ENCODE data around the gene TNNT2.

Gene TNNT2

DNA sequence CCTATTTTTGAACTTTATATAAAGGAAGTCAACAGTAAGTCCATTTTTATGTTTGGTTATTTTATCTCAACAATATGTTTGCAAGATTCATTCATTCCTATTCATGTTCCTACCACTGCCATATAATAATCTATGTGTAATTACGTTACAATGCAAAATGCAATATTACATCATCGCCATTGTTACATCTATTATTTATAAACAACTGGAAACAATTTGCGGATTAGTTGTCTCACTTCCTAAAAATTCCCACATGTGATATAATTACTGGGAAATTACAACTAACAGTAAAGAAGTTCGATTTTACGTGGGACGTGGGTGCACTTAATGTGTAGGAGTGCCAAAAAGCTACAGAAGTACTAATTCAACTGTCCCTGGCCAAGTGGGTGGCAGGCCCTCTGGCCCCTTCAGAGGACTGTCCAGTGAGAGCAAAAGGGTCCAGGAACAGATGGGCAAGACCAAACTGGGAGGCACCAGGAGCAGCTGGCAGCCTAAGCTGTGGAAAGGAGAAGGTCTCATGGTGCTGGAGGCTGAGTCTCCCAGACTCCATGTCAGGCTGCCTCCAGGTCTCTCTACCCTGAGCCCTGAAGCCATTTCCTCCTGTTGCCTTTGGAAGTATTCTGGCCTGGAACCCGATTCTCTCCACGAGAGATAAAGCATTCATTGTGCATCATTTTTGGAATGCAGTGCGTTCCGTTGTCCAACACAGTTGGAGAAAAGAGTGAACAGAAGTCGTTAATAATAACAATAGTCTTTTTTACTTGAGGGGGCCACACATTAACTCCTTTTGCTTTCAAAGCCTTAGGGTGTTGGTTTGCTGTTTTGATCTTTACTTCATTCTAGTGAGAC, 42.9 kb downstream of the TNNT2 start:
- DNase-seq (ENCODE audit: low spot score), result no peak

DNA sequence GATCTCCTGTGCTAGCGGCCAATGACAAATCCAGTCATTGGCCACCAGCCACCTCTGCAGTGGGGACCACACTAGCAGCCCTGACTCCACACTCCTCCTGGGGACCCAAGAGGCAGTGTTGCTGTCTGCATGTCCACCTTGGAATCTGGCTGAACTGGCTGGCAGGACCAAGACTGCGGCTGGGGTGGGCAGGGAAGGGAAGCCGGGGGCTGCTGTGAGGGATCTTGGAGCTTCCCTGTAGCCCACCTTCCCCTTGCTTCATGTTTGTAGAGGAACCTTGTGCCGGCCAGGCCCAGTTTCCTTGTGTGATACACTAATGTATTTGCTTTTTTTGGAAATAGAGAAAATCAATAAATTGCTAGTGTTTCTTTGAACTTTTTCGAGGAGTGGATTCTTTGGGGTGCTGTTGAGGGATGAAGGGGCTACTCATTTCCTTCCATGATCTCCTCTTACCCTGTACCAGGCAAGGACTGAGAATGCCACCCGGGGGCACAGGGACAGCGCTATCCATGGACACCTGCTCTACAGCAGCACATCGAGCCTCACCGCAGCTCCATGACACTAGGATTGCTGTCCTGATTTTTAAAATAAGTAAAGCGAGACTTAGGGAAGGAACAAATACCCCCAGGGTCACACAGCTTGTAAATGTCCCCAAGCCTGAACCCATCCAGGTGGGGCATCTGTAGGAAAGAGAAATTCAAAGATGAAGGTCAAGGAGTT, 44.7 kb downstream of the TNNT2 start:
- DNase-seq (ENCODE audit: low spot score), result no peak

DNA sequence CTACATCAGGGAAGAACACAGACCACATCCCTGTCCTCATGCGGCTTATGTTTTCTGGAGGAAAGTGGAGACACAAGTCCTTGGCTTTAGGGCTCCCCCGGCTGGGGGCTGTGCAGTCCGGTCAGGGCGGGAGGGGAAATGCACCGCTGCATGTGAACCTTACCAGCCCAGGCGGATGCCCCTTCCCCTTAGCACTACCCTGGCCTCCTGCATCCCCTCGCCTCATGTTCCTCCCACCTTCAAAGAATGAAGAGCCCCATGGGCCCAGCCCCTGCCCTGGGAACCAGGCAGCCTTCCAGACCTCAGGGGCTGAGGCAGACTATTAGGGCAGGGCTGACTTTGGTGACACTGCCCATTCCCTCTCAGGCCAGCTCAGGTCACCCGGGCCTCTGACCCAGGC, 45.5 kb downstream of the TNNT2 start:
- DNase-seq (ENCODE audit: low spot score), result no peak

DNA sequence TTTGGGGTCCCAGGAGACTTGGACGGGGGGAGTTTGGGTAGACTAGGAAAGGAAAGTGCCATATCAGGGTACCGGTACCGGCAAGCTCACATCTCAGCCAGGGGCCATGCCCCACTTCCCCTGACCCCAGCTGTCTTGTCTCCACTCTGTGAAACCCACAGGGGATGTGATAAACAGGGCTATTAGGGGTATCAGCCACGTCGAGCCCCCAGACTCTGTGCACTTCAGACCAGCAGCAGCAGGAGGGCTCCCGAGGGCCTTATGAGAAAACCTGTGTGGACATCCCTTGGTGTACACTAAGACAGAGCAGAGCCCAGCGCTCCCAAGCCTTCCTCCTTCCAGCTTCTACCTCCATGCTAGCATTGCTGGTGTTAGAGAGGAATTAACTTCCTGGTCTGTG, 46.3 kb downstream of the TNNT2 start:
- no peak for DNase-seq (ENCODE audit: low spot score)

DNA sequence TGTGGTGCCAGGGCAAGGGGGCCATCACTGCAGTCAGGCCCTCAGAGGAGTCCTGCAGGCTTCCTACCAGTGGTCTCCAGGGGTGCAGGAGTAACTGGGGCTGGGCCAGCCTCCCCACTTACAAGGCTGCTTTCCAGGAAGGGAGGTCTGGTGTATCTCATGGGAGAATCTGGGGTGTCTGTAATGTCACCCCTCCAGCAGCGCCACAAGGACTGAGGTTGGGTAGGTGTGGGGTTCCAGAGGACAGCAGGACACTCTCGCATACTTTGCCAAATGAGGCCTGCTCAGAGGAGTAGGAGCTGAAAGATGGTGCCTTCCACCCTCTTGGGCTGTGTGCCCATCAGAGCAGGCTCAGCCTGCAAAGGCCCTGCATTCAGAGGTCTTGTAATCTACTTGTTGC, 46.9 kb downstream of the TNNT2 start:
- no peak for DNase-seq (ENCODE audit: low spot score)

DNA sequence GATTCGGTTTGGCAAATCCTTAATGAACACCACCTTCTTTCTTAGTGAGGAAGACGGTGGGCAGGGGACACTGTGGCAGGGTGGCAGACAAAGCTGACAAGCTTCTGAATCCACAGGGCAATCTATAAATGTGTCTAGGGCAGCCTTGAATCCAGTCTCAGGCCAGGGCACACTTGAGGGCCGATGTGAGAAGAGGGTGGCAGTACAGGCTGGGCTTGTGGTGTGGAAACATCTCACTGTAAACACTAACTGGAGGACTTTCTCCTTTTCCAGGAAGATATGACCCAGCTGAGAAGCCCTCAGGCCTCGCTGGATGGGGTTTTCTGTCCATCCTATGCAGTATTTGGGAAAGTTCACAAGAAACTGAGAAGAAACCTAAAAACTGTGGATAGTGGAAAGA, 47.7 kb downstream of the TNNT2 start:
- DNase-seq (ENCODE audit: low spot score), result no peak

DNA sequence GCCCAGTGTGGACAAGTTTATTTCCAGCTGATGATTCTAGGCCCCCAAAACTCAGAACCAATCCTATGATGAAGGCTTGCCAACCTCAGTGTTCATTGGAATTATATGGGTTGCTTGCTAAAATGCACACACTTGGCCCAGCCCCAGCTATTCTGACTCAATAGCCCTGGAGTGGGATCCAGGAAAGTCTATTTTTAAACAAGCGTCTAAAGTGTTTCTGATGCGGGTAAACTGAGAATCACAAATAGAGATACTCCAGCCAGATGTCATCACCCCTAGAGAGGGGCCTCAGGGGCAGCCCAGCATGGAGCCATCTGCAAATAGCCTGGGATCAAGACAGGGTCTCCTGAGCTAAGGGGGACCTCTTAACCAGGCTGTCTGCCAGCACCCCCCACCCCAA, 48.2 kb downstream of the TNNT2 start:
- DNase-seq (ENCODE audit: low spot score), result no peak

DNA sequence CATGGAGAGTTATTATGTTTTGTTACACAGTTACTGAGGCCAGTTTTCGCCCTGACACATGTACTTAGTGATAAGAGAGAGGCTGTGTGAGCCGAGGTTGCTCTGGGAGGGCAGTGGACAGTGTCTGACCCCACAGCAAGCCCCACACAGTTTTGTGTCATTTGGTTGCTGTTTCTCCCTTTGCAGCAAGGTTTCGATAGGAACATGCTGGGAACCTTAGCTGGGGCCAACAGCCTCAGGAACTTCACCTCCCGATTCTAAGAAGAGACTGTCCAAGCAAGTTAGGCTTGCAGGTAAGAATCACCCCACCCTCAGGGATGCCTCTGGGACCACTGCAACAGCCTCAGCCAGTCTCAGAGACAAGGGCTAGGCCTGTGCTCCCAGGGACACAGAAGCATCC, 48.9 kb downstream of the TNNT2 start:
- no peak for DNase-seq (ENCODE audit: low spot score)

DNA sequence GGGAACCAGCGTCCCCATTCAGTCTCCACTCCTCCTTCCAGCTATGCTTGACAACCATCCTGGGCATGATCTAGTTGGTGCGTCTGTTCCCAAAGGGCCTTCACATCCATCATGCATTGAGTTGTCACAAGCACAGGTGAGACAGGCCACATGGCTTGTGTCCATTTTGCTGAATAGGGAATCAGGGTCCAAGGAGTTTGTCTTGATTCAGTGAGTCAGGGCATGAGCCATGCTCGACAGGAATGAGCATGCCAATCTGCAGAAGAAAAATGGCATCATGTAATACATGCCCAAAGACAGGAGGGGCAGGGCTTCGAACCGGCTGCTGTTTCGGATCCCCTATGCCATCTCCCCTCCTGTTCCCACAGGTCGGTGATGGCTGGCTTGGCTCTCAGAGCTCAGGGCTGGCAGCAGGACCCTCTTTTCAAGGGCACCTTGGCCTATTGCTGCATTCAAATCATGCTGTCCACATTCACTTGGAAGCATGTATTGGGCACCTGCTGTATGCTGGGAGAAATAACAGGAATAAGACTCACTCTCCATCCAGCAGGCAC, 49.7 kb downstream of the TNNT2 start:
- DNase-seq (ENCODE audit: low spot score), result no peak

DNA sequence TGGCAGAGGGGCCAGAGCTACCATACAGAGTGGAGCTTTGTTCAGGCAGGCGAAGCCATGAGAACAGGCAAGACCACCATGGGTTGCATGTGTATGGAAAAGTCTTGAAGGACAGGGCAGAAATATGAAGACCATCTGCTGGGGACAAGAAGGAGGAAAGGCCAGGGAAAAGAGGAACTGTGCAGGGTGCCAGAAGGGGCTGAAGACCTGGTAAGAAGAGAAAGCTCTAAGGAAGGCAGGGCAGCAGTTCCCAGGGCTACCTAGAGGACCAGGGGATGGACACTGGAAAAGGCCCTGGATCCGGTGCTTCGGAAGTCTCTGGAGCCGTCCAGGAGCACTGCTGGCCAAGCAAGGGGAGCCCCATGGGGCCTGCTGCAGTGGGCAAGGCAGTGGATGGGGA, 50.8 kb downstream of the TNNT2 start:
- no peak for DNase-seq (ENCODE audit: low spot score)

DNA sequence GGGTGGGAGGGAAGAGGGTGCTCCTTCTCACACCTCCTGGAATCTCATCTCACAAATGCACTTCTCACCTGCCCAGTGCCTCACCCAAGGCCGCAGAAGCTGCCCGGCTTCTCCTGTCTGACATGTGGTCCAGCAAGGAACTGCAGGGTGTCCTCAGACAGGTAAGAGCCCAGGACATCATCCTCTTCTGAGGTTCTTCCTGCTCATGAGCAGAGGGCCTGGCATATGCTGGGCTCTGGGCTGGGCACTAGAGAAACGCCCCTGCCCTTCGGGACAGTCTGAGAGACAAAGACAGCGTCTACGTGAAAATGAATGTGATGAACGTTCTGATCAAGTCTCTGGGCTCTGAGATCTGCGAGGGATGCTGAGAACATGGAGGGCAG, 51.8 kb downstream of the TNNT2 start:
- DNase-seq (ENCODE audit: low spot score), result no peak

DNA sequence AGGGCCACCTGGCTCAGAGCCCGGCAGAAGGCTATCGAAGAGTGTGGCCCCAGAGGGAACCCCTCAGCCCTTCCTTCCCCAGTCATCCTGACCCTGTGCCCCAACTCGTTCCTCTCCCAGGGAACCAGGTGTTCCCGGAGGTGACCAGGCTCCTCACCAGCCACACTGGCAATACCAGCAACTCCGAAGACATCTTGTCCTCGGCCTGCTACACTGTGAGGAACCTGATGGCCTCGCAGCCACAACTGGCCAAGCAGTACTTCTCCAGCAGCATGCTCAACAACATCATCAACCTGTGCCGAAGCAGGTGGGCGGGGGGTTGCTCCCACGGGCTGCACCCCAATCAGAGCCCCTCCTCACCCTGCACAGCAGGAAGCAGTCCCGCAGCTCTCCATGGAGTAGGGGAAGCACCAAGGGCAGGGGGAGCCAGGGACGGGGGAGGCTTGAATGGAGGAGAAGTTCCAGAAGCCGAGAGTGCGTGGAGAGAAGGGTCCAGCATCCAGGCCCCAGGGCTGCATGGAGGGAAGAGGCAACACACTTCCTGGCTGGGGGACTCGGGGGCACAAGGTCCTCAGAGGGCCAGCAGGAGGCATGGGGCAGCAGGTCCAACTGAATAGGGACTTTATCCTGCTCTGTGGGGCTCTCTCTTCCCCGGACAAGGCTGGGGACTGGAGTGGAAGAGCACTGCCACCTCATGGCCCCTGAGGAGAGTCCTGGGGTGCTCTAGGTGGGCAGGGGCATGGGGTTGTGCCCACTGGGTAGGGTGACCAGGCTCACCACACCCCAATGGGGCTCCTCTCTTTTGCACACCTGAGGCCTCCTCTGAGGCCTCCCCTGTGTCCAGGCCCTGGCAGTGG, 52.4 kb downstream of the TNNT2 start:
- no peak for DNase-seq (ENCODE audit: low spot score)

DNA sequence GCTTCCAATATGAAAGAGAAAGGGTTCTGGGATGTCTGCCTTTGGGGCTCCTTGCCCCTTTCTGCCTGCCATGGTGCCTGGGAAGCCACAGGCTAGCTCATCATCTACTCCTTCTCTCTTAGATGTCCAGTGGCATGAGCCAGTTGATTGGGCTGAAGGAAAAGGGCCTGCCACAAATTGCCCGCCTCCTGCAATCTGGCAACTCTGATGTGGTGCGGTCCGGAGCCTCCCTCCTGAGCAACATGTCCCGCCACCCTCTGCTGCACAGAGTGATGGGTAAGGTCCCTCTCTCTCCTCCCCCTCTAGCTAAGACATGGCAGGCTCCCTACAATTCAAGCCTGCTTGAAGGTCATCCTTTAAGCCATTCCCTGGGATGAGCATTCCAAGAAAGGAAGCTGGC, 53.2 kb downstream of the TNNT2 start:
- no peak for DNase-seq (ENCODE audit: low spot score)

DNA sequence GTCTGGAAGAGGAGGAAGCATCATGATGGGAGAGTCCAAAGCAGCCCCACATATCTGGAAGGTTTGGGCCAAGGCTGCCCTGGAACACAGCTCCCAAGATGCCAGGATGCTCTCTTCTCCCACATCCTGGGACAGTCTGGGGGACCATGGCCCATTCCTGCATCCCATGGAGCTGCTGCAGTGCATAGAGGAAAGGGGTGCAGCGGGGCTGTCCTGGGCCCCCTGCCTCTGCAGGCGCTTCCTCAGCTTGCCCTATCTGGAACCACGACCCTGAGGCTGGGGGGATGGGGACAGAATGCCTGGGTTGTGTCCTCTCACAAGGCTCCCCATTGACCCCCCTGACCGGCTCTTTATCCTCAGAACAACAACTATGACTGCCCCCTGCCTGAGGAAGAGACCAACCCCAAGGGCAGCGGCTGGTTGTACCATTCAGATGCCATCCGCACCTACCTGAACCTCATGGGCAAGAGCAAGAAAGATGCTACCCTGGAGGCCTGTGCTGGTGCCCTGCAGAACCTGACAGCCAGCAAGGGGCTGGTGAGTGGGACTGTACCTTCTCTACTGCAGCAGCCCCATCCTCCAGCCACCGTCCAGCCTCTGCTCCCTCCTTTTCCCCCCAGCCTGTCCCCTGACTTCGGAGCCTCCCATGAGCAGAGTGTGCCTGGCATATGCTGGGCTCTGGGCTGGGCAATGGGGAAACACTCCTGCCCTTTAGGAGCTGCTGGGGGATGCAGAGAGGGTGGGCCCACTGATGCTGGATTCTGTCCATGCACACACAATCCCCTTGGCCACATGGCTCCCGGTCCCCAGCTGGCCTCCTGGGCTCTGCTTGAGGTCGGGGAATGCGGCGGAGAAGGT, 54.6 kb downstream of the TNNT2 start:
- DNase-seq (ENCODE audit: low spot score), result no peak

DNA sequence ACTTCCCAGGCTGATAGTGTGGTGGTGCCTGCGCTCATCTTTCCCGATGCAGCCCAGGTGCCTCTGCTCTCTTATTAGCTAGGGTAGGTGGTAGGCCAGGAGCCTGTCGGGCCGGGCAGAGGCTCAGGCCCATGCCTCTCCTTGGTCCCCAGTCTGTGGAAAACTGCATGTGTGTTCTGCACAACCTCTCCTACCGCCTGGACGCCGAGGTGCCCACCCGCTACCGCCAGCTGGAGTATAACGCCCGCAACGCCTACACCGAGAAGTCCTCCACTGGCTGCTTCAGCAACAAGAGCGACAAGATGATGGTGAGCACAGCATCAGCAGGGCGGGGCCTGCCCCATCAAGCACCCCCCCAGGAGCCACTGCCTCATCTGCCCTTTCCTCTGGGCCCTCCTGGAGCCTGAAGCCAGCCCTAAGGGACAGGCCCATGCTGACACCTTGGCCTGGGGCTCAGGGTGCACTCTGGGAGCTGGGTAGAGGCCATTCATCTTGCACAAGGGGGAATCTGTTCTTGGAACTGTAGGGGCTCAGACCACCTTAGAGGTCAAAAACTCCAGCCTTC, 55.6 kb downstream of the TNNT2 start:
- DNase-seq (ENCODE audit: low spot score), result no peak

DNA sequence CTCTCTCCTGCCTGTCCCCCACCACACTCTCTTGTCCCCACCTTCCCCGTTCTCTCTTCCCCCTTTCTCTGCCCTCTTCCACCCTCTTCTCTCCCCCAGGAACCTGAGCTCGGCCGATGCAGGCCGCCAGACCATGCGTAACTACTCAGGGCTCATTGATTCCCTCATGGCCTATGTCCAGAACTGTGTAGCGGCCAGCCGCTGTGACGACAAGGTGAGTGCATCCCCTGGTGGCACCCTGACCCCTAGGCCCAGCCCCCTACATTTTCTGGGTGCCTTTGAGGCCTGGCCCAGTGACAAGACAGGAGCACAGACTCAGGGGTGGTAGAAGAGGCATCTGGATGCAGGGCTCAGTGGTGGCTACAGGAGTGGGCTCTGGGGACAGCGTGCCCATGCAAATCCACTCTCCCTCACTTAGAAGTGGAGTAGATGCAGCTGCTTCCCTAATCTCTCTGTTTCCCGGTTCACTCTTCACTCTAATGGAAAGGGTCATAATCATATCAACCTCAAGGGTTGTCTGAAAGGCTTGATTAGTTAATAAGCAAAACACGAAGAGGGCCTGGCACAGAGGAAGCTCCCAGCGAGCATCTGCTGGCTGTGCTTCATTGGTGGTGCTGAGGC, 57.2 kb downstream of the TNNT2 start:
- no peak for DNase-seq (ENCODE audit: low spot score)

DNA sequence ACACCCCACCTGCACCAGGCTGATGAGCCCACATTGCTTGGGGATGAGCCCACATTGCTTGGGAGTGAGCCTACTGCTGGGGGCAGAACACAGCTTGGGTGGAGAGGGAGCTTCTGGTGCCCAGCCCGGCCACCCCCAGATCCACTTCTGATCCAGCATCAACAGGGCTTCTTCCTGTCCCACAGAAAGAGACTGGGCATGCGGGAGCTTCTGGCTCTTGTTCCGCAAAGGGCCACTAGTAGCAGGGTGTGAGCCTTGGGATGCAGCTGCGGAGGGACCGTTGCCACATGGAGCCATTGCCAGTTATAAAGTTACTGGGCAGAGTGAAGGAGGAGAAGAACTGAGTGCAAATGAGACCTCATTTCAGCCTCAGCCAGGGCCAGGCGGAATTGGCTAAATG, 57.8 kb downstream of the TNNT2 start:
- DNase-seq (ENCODE audit: low spot score), result no peak

DNA sequence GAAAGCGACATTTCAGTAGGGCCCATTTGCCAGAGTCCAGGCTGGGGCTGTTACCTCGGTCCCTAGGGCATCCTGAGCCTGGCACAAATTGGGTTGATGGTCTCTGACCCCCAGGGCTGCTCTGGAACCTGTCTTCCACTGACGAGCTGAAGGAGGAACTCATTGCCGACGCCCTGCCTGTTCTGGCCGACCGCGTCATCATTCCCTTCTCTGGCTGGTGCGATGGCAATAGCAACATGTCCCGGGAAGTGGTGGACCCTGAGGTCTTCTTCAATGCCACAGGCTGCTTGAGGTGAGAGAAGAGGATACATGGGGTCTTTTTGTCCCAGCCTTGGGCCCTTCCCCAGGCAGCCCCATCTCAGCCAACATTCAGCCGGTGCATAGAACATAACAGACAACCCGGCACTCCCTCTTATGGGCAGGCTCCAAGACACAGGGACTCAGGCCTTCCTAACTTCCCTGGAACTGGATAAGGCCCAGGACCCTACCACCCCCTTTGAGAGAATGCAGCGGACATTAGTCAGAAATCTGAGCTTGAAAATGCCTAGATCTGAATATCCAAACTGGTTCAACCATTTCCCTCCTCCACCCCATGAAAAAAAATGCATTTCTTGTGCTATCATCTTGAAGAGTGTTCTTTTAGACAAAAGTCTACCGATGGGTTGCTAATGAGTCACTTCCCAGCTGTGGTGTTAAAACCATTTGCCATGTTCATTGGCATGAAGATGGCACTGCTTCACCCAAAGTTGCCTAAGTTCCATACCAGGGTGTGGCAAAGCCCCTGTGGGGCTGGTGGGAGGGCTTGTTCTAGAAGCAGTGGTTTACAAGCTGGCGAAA, 58.8 kb downstream of the TNNT2 start:
- no peak for DNase-seq (ENCODE audit: low spot score)

DNA sequence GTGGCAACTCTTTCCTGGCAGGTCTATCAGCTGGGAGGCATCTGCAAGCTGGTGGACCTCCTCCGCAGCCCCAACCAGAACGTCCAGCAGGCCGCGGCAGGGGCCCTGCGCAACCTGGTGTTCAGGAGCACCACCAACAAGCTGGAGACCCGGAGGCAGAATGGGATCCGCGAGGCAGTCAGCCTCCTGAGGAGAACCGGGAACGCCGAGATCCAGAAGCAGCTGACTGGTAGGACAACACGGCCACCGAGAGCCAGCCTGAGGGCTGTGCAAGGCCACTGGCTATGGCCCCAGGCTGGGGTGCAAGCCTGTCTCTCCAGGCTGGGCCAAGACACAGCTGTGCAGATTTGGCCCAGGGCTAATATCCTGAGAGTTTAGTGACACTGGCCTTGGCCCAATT, 59.9 kb downstream of the TNNT2 start:
- no peak for DNase-seq (ENCODE audit: low spot score)

DNA sequence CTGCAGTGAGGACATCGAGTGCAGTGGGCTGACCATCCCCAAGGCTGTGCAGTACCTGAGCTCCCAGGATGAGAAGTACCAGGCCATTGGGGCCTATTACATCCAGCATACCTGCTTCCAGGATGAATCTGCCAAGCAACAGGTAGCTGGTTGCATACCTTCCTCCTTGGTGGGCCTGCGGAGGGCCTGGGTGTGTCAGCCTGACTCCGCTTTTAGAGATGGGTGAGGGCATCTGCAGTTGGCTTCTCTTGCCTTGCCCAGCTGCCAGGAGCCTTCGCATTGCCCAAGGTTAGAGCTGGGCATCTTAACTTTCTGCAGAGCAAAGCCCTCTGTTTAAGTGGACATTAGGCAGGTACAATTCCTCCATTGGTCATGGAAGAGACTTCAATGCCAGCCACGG, 60.9 kb downstream of the TNNT2 start:
- no peak for DNase-seq (ENCODE audit: low spot score)

Measured in CD4-positive, alpha-beta T cell treated with Interleukin-2 at 100 ng/mL for 4 hours (primary cell).